SK-N-SH treated with all-trans-retinoic acid at 6 μM for 48 hours (cell line): ENCODE results near the gene ZNF584.

Experiments used
- ARNTL ChIP-seq: fragments of 450-650 bp; formaldehyde crosslinking; IDR thresholded peaks from 2 replicates; pipeline ENCODE4 v1.5.0; 2020; ENCODE audit warnings: low read depth, mild to moderate bottlenecking, moderate library complexity, borderline replicate concordance
- CSRNP3 ChIP-seq: fragments of 250-450 bp; sonication (Bioruptor Pico); IDR thresholded peaks from 2 replicates; pipeline ENCODE4 v1.5.1; 2021; ENCODE audit warnings: mild to moderate bottlenecking, moderate library complexity
- ESRRG ChIP-seq: fragments of 250-450 bp; sonication (Bioruptor Pico); IDR thresholded peaks from 2 replicates; pipeline ENCODE4 v1.6.1; 2021; ENCODE audit warnings: mild to moderate bottlenecking
- ISL1 ChIP-seq: fragments of 250-450 bp; sonication (Bioruptor Pico); IDR thresholded peaks from 2 replicates; pipeline ENCODE4 v2.1.2; 2022; ENCODE audit warnings: mild to moderate bottlenecking, moderate library complexity
- PATZ1 ChIP-seq: fragments of 250-450 bp; sonication (Bioruptor Pico); IDR thresholded peaks from 2 replicates; pipeline ENCODE4 v1.8.0; 2020; ENCODE audit warnings: mild to moderate bottlenecking, moderate library complexity, borderline replicate concordance
- PPARA ChIP-seq: fragments of 250-450 bp; sonication (Bioruptor Pico); IDR thresholded peaks from 2 replicates; pipeline ENCODE4 v1.5.0; 2020; ENCODE audit warnings: mild to moderate bottlenecking, borderline replicate concordance
- RARB ChIP-seq: fragments of 250-450 bp; sonication (Bioruptor Pico); IDR thresholded peaks from 2 replicates; pipeline ENCODE4 v1.8.0; 2021; ENCODE audit warnings: mild to moderate bottlenecking, moderate library complexity
- SNAI2 ChIP-seq: fragments of 250-450 bp; sonication (Bioruptor Pico); IDR thresholded peaks from 2 replicates; pipeline ENCODE4 v1.5.0; 2020; ENCODE audit warnings: mild to moderate bottlenecking, moderate library complexity
- ZC3H10 ChIP-seq: fragments of 250-450 bp; sonication (Bioruptor Pico); IDR thresholded peaks from 2 replicates; pipeline ENCODE4 v1.5.1; 2021; ENCODE audit warnings: mild to moderate bottlenecking, moderate library complexity
- ZFP30 ChIP-seq: fragments of 450-650 bp; formaldehyde crosslinking; IDR thresholded peaks from 2 replicates; pipeline ENCODE4 v1.5.0; 2022; ENCODE audit warnings: mild to moderate bottlenecking, moderate library complexity
- ZNF565 ChIP-seq: fragments of 450-650 bp; formaldehyde crosslinking; conservative IDR thresholded peaks from 2 replicates; pipeline ENCODE4 v1.5.0; 2020; ENCODE audit warnings: low read depth, mild to moderate bottlenecking, moderate library complexity
- TF ChIP-seq, protein P1 (sequence below): fragments of 250-450 bp; sonication (Bioruptor Pico); IDR thresholded peaks from 2 replicates; pipeline ENCODE4 v1.5.1; 2020; ENCODE audit warnings: low read depth, mild to moderate bottlenecking, moderate library complexity

GRCh38 chr19:58439576-58440554 is 31.4 kb downstream of the ZNF584 start, which contains the start of gene ZNF132:
- TF ChIP-seq PPARA (CRISPR knock-in tag) (no peak), ESRRG (CRISPR knock-in tag) (no peak), ARNTL (no peak), CSRNP3 (CRISPR knock-in tag) (no peak), RARB (CRISPR knock-in tag) (no peak), PATZ1 (CRISPR knock-in tag) (no peak), ZFP30 (CRISPR knock-in tag) (no peak), SNAI2 (no peak), ISL1 (CRISPR knock-in tag) (no peak), ZC3H10 (CRISPR knock-in tag) (no peak), ZNF565 (CRISPR knock-in tag) (no peak)
- TF ChIP-seq, protein P1, sequence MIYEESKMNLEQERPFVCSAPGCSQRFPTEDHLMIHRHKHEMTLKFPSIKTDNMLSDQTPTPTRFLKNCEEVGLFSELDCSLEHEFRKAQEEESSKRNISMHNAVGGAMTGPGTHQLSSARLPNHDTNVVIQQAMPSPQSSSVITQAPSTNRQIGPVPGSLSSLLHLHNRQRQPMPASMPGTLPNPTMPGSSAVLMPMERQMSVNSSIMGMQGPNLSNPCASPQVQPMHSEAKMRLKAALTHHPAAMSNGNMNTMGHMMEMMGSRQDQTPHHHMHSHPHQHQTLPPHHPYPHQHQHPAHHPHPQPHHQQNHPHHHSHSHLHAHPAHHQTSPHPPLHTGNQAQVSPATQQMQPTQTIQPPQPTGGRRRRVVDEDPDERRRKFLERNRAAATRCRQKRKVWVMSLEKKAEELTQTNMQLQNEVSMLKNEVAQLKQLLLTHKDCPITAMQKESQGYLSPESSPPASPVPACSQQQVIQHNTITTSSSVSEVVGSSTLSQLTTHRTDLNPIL, result no peak
